Measurements from ENCODE around the gene LAMP2.
A peak's percentile ranks its signal among the peaks of the same experiment; 100 is the strongest.

The LAMP2 gene

DNA sequence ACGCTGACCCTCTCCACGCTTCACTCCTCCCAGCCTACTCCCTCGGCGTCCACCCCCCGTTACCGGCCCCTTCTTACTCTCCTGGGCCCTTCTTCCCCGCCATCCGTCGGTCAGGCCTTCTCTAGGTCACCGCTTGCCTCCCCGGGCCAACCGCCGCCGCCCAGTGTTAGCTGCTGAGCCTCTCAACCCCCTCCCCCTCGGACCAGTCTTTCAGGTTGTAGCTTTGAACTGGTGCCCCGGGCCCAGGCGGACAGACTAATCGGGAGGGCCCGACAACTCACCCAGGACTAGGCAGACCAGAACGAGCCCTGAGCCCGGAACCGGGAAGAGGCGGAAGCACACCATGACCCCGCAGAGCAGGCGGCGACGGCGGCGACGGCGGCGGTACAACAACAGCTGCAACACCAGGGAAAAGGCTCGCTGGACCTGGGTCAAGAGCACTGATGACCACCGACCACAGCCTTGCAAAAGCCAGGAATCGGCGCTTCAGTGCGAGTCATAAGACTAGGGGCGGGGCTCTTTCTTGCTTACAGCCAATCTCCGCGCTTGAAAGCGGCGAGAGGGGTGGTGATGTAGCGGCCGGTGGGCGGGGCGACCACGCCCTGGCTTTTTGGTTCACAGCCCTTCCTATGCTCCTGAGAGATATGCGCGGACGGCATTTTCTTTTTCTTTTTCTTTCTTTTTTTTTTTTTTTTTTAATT is at the start of gene LAMP2:
TSS of gene LAMP2 (minus strand) at position 472 of the 701 bp plus-strand sequence. CDS start at position 345, 127 bp downstream.
- CTCF ChIA-PET: interaction anchor here (0.6 to 1.1 kb wide), 5 partner anchors 11 to 210 kb away, joined by 3 to 5 read pairs (median 4); no protein-coding TSS in a partner anchor
- Histone ChIP-seq H3K9me3 (ENCODE audit: control insufficient read depth, insufficient read depth, low read depth, low read length) (no peaks in the 10 kb centered on the region), H3K4me3 (ENCODE audit: low read depth, low read length) (peak within 1 kb of the TSS; percentile 82), H3K27ac (ENCODE audit: extremely low read depth, low read depth, low read length) (peak within 1 kb of the TSS; percentile 72), H3K36me3 (ENCODE audit: control insufficient read depth in 2 of 2, insufficient read depth in 1 of 2, low read length in 2 of 2) (no peaks in the 10 kb centered on the region), H3K4me1 (ENCODE audit: control insufficient read depth, insufficient read depth, low read length) (0 out of 2 replicates have a peak, but pooled peaks cover 3% of the 10 kb centered on the region)
- POLR2A ChIA-PET: interaction anchor here (0.6 to 2.2 kb wide), 7 partner anchors 9 to 312 kb away, joined by 3 to 14 read pairs (median 4); no protein-coding TSS in a partner anchor
- TF ChIP-seq ZNF404 (tag by site-specific recombination; IDR thresholded peaks at IDR 0.05) (no peak), ZNF112 (tag by site-specific recombination; IDR thresholded peaks at IDR 0.05) (no peak), ZNF777 (tag by site-specific recombination; IDR thresholded peaks at IDR 0.05; ENCODE audit: borderline replicate concordance) (no peak), ZNF747 (tag by site-specific recombination; IDR thresholded peaks at IDR 0.05) (no peak), TRIM28 (IDR thresholded peaks at IDR 0.05; ENCODE audit: borderline replicate concordance, low read length) (no peak), ZNF221 (tag by site-specific recombination; IDR thresholded peaks at IDR 0.05; ENCODE audit: borderline replicate concordance) (no peak), ZBTB11 (tag by site-specific recombination; conservative IDR thresholded peaks at IDR 0.05; ENCODE audit: low read depth) (peak; percentile 68), ZNF169 (tag by site-specific recombination; IDR thresholded peaks at IDR 0.05) (no peak), ZNF792 (tag by site-specific recombination; IDR thresholded peaks at IDR 0.05) (no peak), ZNF174 (tag by site-specific recombination; IDR thresholded peaks at IDR 0.05) (no peak), ZNF660 (tag by site-specific recombination; IDR thresholded peaks at IDR 0.05) (peak; percentile 97), SP7 (tag by site-specific recombination; IDR thresholded peaks at IDR 0.05) (peak; percentile 51; the same call in 1 of the 2 replicates), ZNF394 (tag by site-specific recombination; IDR thresholded peaks at IDR 0.05; ENCODE audit: borderline replicate concordance) (peak; percentile 48; the same call in 1 of the 2 replicates), ZNF707 (tag by site-specific recombination; IDR thresholded peaks at IDR 0.05) (no peak), ZNF654 (tag by site-specific recombination; IDR thresholded peaks at IDR 0.05; ENCODE audit: low read depth) (no peak), ZBTB8A (tag by site-specific recombination; IDR thresholded peaks at IDR 0.05) (peak; percentile 33; the same call in 1 of the 2 replicates), ZNF155 (tag by site-specific recombination; IDR thresholded peaks at IDR 0.05) (no peak), ZNF140 (tag by site-specific recombination; IDR thresholded peaks at IDR 0.05) (no peak), GLIS1 (tag by site-specific recombination; IDR thresholded peaks at IDR 0.05) (no peak), ZNF600 (tag by site-specific recombination; IDR thresholded peaks at IDR 0.05) (peak; percentile 68; the same call in 1 of the 2 replicates), ZEB2 (tag by site-specific recombination; IDR thresholded peaks at IDR 0.05) (no peak), WT1 (tag by site-specific recombination; IDR thresholded peaks at IDR 0.05) (no peak), ZNF561 (tag by site-specific recombination; IDR thresholded peaks at IDR 0.05; ENCODE audit: borderline replicate concordance) (no peak), ZNF248 (tag by site-specific recombination; IDR thresholded peaks at IDR 0.05) (no peak), ZNF24 (tag by site-specific recombination; IDR thresholded peaks at IDR 0.05) (no peak), ZNF366 (tag by site-specific recombination; conservative IDR thresholded peaks at IDR 0.05) (peak; percentile 41; the same call in 1 of the 2 replicates), ZNF341 (tag by site-specific recombination; IDR thresholded peaks at IDR 0.05; ENCODE audit: low read depth) (peak; percentile 79)
- TF ChIP-seq, protein P1, sequence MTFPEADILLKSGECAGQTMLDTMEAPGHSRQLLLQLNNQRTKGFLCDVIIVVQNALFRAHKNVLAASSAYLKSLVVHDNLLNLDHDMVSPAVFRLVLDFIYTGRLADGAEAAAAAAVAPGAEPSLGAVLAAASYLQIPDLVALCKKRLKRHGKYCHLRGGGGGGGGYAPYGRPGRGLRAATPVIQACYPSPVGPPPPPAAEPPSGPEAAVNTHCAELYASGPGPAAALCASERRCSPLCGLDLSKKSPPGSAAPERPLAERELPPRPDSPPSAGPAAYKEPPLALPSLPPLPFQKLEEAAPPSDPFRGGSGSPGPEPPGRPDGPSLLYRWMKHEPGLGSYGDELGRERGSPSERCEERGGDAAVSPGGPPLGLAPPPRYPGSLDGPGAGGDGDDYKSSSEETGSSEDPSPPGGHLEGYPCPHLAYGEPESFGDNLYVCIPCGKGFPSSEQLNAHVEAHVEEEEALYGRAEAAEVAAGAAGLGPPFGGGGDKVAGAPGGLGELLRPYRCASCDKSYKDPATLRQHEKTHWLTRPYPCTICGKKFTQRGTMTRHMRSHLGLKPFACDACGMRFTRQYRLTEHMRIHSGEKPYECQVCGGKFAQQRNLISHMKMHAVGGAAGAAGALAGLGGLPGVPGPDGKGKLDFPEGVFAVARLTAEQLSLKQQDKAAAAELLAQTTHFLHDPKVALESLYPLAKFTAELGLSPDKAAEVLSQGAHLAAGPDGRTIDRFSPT (tag by site-specific recombination; IDR thresholded peaks at IDR 0.05): no peak
- TF ChIP-seq, protein P2, sequence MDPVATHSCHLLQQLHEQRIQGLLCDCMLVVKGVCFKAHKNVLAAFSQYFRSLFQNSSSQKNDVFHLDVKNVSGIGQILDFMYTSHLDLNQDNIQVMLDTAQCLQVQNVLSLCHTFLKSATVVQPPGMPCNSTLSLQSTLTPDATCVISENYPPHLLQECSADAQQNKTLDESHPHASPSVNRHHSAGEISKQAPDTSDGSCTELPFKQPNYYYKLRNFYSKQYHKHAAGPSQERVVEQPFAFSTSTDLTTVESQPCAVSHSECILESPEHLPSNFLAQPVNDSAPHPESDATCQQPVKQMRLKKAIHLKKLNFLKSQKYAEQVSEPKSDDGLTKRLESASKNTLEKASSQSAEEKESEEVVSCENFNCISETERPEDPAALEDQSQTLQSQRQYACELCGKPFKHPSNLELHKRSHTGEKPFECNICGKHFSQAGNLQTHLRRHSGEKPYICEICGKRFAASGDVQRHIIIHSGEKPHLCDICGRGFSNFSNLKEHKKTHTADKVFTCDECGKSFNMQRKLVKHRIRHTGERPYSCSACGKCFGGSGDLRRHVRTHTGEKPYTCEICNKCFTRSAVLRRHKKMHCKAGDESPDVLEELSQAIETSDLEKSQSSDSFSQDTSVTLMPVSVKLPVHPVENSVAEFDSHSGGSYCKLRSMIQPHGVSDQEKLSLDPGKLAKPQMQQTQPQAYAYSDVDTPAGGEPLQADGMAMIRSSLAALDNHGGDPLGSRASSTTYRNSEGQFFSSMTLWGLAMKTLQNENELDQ (tag by site-specific recombination; IDR thresholded peaks at IDR 0.05; ENCODE audit: low read depth): no peak
- TF ChIP-seq, protein P3, sequence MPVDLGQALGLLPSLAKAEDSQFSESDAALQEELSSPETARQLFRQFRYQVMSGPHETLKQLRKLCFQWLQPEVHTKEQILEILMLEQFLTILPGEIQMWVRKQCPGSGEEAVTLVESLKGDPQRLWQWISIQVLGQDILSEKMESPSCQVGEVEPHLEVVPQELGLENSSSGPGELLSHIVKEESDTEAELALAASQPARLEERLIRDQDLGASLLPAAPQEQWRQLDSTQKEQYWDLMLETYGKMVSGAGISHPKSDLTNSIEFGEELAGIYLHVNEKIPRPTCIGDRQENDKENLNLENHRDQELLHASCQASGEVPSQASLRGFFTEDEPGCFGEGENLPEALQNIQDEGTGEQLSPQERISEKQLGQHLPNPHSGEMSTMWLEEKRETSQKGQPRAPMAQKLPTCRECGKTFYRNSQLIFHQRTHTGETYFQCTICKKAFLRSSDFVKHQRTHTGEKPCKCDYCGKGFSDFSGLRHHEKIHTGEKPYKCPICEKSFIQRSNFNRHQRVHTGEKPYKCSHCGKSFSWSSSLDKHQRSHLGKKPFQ (tag by site-specific recombination; IDR thresholded peaks at IDR 0.05): no peak
